Spleen (tissue), 11 donors: Measurements from ENCODE around the gene YIPF5. TPM values are rescaled to one million over a fixed set of nuclear protein-coding genes. Genes with fewer than 3 reads are reported as not detected.

ENCODE experiments used
- DNase-seq: peaks from one replicate; pipeline ENCODE4 v3.0.0-alpha.2; 2020
- H3K27ac ChIP-seq, 8 donors: fragments of 200-600 bp; sonication (generic) in 7 of 8; 1 replicate in 4 of 8; 2 replicates in 4 of 8; pipeline versions ENCODE4 v1.5.0 to v1.8.0; 2016 to 2021; ENCODE audit warnings: inconsistent platforms in 4 of 8, mild to moderate bottlenecking in 4 of 8, moderate library complexity in 1 of 8
- H3K27me3 ChIP-seq, 7 donors: fragments of 200-600 bp; sonication (generic) in 6 of 7; replicated peaks in 1 of 7; 1 replicate in 4 of 7; 2 replicates in 3 of 7; pipeline versions ENCODE4 v1.5.0 to v1.8.0; 2016 to 2021; ENCODE audit warnings: inconsistent platforms in 3 of 7, mild to moderate bottlenecking in 1 of 7
- H3K36me3 ChIP-seq, 6 donors: fragments of 200-600 bp; sonication (generic) in 5 of 6; 1 replicate in 4 of 6; 2 replicates in 2 of 6; pipeline versions ENCODE4 v1.5.0 to v1.8.0; 2016 to 2021; ENCODE audit warnings: inconsistent platforms in 2 of 6
- H3K4me1 ChIP-seq, 6 donors: fragments of 200-600 bp; sonication (generic) in 5 of 6; 1 replicate in 3 of 6; 2 replicates in 3 of 6; pipeline versions ENCODE4 v1.5.0 to v1.8.0; 2016 to 2021; ENCODE audit warnings: inconsistent platforms in 3 of 6
- H3K4me3 ChIP-seq, 8 donors: fragments of 200-600 bp; sonication (generic) in 7 of 8; 1 replicate in 4 of 8; 2 replicates in 4 of 8; pipeline versions ENCODE4 v1.5.0 to v1.8.0; 2016 to 2021; ENCODE audit warnings: inconsistent platforms in 4 of 8, mild to moderate bottlenecking in 4 of 8, moderate library complexity in 2 of 8
- H3K9me3 ChIP-seq, 8 donors: fragments of 200-600 bp; sonication (generic) in 7 of 8; 1 replicate in 4 of 8; 2 replicates in 4 of 8; pipeline versions ENCODE4 v1.5.0 to v1.8.0; 2016 to 2021; ENCODE audit warnings: inconsistent platforms in 4 of 8
- CTCF ChIP-seq, 11 experiments: fragments of 200-600 bp in 7 of 11; fragments of 450-650 bp in 4 of 11; sonication (generic) in 4 of 11; IDR thresholded peaks in 8 of 11; conservative IDR thresholded peaks in 3 of 11; 1 replicate in 7 of 11; 2 replicates in 4 of 11; pipeline versions ENCODE4 v1.4.0 to v1.8.0; 2016 to 2021; ENCODE audit warnings: antibody characterized with exemption in 11 of 11, inconsistent platforms in 4 of 11, mild to moderate bottlenecking in 1 of 11
- POLR2A ChIP-seq, 3 donors: fragments of 450-650 bp; IDR thresholded peaks; one replicate each; pipeline ENCODE4 v1.5.1; 2017; ENCODE audit warnings: antibody characterized with exemption in 3 of 3, mild to moderate bottlenecking in 1 of 3
- POLR2AphosphoS5 ChIP-seq, 3 donors: sonication (generic); formaldehyde crosslinking; IDR thresholded peaks; one replicate each; pipeline ENCODE4 v1.5.1; 2017; ENCODE audit warnings: antibody characterized with exemption in 3 of 3
- WGBS, 5 donors: extraction: QIAGEN DNeasy Blood & Tissue Kit in 3 of 5; methylation state at CpG; one replicate each; pipeline versions ENCODE4 v1.1.5 to v1.1.7; 2013 to 2018; 5-methylcytosine and 5-hydroxymethylcytosine counted together
- intact Hi-C: fragments of 100-400 bp; cut with DNase I; formaldehyde crosslinking; loops from one replicate; pipeline ENCODE4 v1.15.0; 2023; ENCODE audit warnings: low total_unique reads
- polyA plus RNA-seq, 3 donors: library from polyadenylated mRNA; stranded (reverse); fragments of 200-250 nt; gene quantifications; one replicate each; pipeline ENCODE4 v1.2.1, GENCODE V29; 2013
- total RNA-seq, 7 donors: library from RNA; depleted of rRNA in 3 of 7; stranded (reverse); fragments of >200 nt in 3 of 7; fragmentation: NEBNext Ultra II Directional in 4 of 7; extraction: Animal tissue kit (Norgen Biotek cat#: 25700) in 4 of 7; gene quantifications; one replicate each; pipeline versions ENCODE4 v1.1.0 to v1.2.1, GENCODE V29; 2016 to 2021
- donor health status: healthy with polysubstance abuse.
- donor health status: DM: no; HTN: no; CAD: no; lungs with moderate emphysema.
- donor health status: DM: no; HTN: no; CAD: no.
- donor health status: Bipolar disorder and iron deficiency.
- donor health status: healthy.
- donor health status: DM: no; HTN: no; CAD: no.
- donor health status: DM: yes; HTN: yes; CAD: no.

Gene YIPF5
- total and polyA plus RNA-seq, 10 donors, result 8.2 to 39.5 (median 29.9) TPM

GRCh38 chr5:144207875-144208444, 37.5 kb upstream of the YIPF5 start:
- H3K27ac ChIP-seq, result no peak overlapping the region
- no peaks in the 10 kb centered on the region for H3K36me3 ChIP-seq
- H3K4me3 ChIP-seq, result no peak overlapping the region
- DNase-seq, result no peak
- intact Hi-C loops, result loop anchor here (10.0 kb wide), 1 partner anchor 1617 kb away; no protein-coding TSS in a partner anchor
- no peaks in the 10 kb centered on the region for H3K9me3 ChIP-seq
- no peak for TF ChIP-seq POLR2AphosphoS5 (IDR thresholded peaks at IDR 0.05)
- TF ChIP-seq CTCF (IDR thresholded peaks at IDR 0.05 in 8 of 11, conservative IDR thresholded peaks at IDR 0.05 in 3 of 11), result no peak
- TF ChIP-seq POLR2A (IDR thresholded peaks at IDR 0.05), result no peak
- peaks cover 0 to 8% (median 4%) of the 10 kb centered on the region in 6 donors for H3K4me1 ChIP-seq
- peaks cover 0 to 55% (median 24%) of the 10 kb centered on the region in 7 donors for H3K27me3 ChIP-seq

DNA sequence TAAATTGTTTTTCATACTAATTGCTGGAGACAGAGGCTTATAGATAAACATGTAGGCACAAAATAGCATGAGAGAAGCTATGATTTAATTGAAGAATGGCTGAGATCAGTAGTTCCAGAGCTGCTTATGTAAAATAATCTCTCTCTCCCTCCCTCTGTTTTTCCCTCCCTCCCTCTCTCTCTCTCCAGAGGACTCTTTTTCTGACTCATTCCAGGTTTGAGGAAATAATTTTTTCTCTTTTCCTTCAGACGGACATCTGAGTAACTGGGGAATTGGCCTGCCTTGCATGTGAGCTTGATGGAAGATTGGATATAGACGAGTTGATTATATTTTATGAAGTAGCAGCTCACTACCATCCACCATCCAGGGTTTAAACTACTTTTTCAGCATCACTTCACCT, 35.7 kb upstream of the YIPF5 start:
- no peak for DNase-seq
- peaks cover 0 to 57% (median 24%) of the 10 kb centered on the region in 7 donors for H3K27me3 ChIP-seq
- H3K4me3 ChIP-seq, result no peak overlapping the region
- TF ChIP-seq POLR2AphosphoS5 (IDR thresholded peaks at IDR 0.05), result no peak
- TF ChIP-seq CTCF (IDR thresholded peaks at IDR 0.05 in 8 of 11, conservative IDR thresholded peaks at IDR 0.05 in 3 of 11), result no peak
- no peak for TF ChIP-seq POLR2A (IDR thresholded peaks at IDR 0.05)
- no peaks in the 10 kb centered on the region for H3K9me3 ChIP-seq
- intact Hi-C loops, result loop anchor here (10.0 kb wide), 1 partner anchor 1619 kb away; no protein-coding TSS in a partner anchor
- WGBS, 5 donors, result 62 to 79% (median 72%) methylated on average over 2 of the region's 2 CpGs
- no peaks in the 10 kb centered on the region for H3K36me3 ChIP-seq
- H3K4me1 ChIP-seq, result peaks cover 0 to 8% (median 4%) of the 10 kb centered on the region in 6 donors
- no peak overlapping the region for H3K27ac ChIP-seq

DNA sequence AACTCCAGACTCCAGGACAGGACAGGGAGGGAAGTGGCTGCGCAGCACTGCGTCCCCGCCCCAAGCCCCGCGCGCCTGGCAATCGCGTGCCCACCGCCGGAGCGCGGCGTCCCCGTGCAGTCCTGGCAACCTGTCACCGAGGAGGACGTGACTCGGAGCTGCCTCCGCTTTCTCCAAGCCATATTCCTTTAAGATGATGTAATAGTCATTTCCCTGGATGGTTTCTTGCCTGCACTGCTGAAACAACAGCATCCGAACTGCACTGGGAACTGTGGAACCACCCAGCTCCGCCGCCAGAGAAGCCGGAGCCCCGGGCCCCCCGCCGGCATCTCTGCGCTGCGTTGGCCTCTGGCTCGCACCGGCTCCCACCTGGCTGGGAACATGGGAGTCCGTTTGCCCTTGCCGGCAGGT, 34.7 kb upstream of the YIPF5 start:
- Histone ChIP-seq H3K9me3 (no peaks in the 10 kb centered on the region), H3K27me3 (peaks cover 0 to 61% (median 26%) of the 10 kb centered on the region in 7 donors), H3K36me3 (no peaks in the 10 kb centered on the region), H3K4me1 (peaks cover 0 to 8% (median 4%) of the 10 kb centered on the region in 6 donors), H3K4me3 (peak overlapping the region in 2 of 8 donors; percentile 1 to 26), H3K27ac (no peak overlapping the region)
- intact Hi-C loops, result loop anchor here (10.0 kb wide), 1 partner anchor 1620 kb away; no protein-coding TSS in a partner anchor
- 1 to 4% (median 2%) methylated on average over 25 to 31 of the region's 31 CpGs for WGBS, 5 donors
- no peak for DNase-seq
- TF ChIP-seq CTCF (IDR thresholded peaks at IDR 0.05 in 8 of 11, conservative IDR thresholded peaks at IDR 0.05 in 3 of 11) (peak in 1 of 11 experiments; percentile 9), POLR2A (IDR thresholded peaks at IDR 0.05) (no peak), POLR2AphosphoS5 (IDR thresholded peaks at IDR 0.05) (no peak)

DNA sequence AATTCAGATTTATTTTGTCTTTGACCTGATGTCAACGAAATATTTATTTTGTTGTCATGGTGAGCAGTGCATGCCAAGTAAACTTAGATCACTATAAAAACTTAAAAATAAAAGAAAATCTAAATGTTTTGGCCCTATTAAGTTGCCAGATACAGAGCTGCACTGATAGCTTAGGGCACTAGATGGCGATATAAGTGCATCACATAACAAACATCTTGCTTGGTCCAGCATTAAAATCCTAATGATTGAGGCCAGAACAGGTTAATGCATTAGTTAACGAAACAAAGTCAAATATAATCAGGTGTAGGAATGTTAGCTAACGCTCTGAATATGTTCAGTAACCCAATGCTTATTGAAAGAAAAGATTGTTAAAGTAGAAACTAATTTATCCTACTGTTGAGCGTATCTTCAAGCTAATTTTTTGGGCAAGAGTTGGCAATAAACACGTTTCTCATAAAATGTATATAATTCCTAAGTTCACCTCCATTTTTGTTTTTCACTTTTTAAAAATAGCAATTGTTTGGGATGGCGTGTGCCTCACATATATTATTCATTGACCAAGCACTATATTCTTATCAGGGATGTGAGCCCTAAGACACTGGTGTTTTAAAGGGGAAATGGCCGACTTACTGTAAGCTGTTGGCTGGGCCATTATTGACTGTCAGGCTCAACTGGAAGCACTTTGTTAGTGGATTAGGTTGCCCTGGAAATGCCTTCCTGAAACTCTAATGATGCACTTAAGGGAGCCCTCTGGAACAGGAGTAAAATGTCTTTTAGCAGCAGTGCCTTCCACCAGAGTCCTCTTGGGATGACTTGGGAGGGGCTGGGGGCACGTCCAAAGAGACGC, 33.5 kb upstream of the YIPF5 start:
- intact Hi-C loops, result loop anchor here (10.0 kb wide), 1 partner anchor 1621 kb away; no protein-coding TSS in a partner anchor
- 39 to 46% (median 42%) methylated on average over 10 of the region's 10 CpGs for WGBS, 5 donors
- H3K27ac ChIP-seq, result no peak overlapping the region

More for the DNA sequence above, 33.5 kb upstream of the YIPF5 start:
- Histone ChIP-seq H3K36me3 (no peaks in the 10 kb centered on the region), H3K4me3 (no peak overlapping the region), H3K27me3 (peaks cover 0 to 70% (median 26%) of the 10 kb centered on the region in 7 donors), H3K9me3 (no peaks in the 10 kb centered on the region), H3K4me1 (peaks cover 0 to 8% (median 4%) of the 10 kb centered on the region in 6 donors)
- DNase-seq, result no peak
- TF ChIP-seq POLR2AphosphoS5 (IDR thresholded peaks at IDR 0.05), result no peak
- TF ChIP-seq CTCF (IDR thresholded peaks at IDR 0.05 in 8 of 11, conservative IDR thresholded peaks at IDR 0.05 in 3 of 11), result peak; percentile 66 to 91 (median 81)
